HG03571 (cell line): ENCODE measurements around the gene CBLN1.
"Not testable (repeated sequence)": the region's sequence is repeated elsewhere in the genome, so short reads cannot be mapped to it uniquely, and the experiment has no call there.

Experiments
- ATAC-seq: cut with Tn5 transposase; IDR thresholded peaks from one replicate; pipeline ENCODE4 v1.9.1; 2021; ENCODE audit not compliant: unreplicated experiment

Gene CBLN1

GRCh38 chr16:49277766-49278566, 3.7 kb downstream of the CBLN1 start:
- no peak for ATAC-seq

- ATAC-seq = no peak
Observed at GRCh38 chr16:49277386-49277742, 4.3 kb downstream of the CBLN1 start.

GRCh38 chr16:49276646-49277385, 4.8 kb downstream of the CBLN1 start:
- ATAC-seq = no peak

GRCh38 chr16:49275870-49276269, 5.8 kb downstream of the CBLN1 start:
- no peak for ATAC-seq

- ATAC-seq = no peak
Observed at GRCh38 chr16:49275050-49275730, 6.4 kb downstream of the CBLN1 start.

GRCh38 chr16:49274591-49274990, 7.0 kb downstream of the CBLN1 start:
- ATAC-seq = no peak

- ATAC-seq = no peak
Observed at GRCh38 chr16:49273771-49274170, 7.9 kb downstream of the CBLN1 start.

- no peak for ATAC-seq
Observed at GRCh38 chr16:49271363-49271762, 10.3 kb downstream of the CBLN1 start.

GRCh38 chr16:49269201-49269600, 12.4 kb downstream of the CBLN1 start:
- ATAC-seq = no peak

GRCh38 chr16:49268667-49269066, 13.0 kb downstream of the CBLN1 start:
- ATAC-seq = no peak

- ATAC-seq = no peak
Observed at GRCh38 chr16:49262501-49262900, 19.1 kb downstream of the CBLN1 start.

- ATAC-seq = no peak
Observed at GRCh38 chr16:49261930-49262329, 19.7 kb downstream of the CBLN1 start.

GRCh38 chr16:49260956-49261530, 20.6 kb downstream of the CBLN1 start:
- no peak for ATAC-seq

- no peak for ATAC-seq
Observed at GRCh38 chr16:49260253-49260652, 21.4 kb downstream of the CBLN1 start.

GRCh38 chr16:49259330-49259729, 22.3 kb downstream of the CBLN1 start:
- ATAC-seq = no peak

- ATAC-seq = no peak
Observed at GRCh38 chr16:49250689-49251088, 30.9 kb downstream of the CBLN1 start.

- no peak for ATAC-seq
Observed at GRCh38 chr16:49248227-49248626, 33.4 kb downstream of the CBLN1 start.

GRCh38 chr16:49236216-49236615, 45.4 kb downstream of the CBLN1 start:
- ATAC-seq = no peak

- ATAC-seq = not testable (repeated sequence)
Observed at GRCh38 chr16:49228335-49228734, 53.3 kb downstream of the CBLN1 start.
